Activated CD8-positive, alpha-beta T cell treated with anti-CD3 and anti-CD28 coated beads, Interleukin-2, amount 10 ng/mL, durations not matched to agents 7 days and 5 days (primary cell): ENCODE results near the gene STRN. TPM values are rescaled to one million over a fixed set of nuclear protein-coding genes. Genes with fewer than 3 reads are reported as not detected.
A peak's percentile ranks its signal among the peaks of the same experiment; 100 is the strongest.
"Not testable (repeated sequence)": the region's sequence is repeated elsewhere in the genome, so short reads cannot be mapped to it uniquely, and the experiment has no call there.

ENCODE experiments used
- ATAC-seq: fragments of 150-1000 bp; cut with Tn5 transposase; one replicate; pipeline ENCODE4 v1.10.0; 2021; ENCODE audit warnings: moderate library complexity
- CTCF ChIA-PET: fragments of 350-600 bp; sonication (Branson Sonifier 250); formaldehyde crosslinking; loops from one replicate; lab custom pipeline; 2021; ENCODE audit warnings: antibody characterized with exemption; lab: Charles Lee
- POLR2A ChIA-PET: fragments of 350-600 bp; sonication (Branson Sonifier 250); formaldehyde crosslinking; loops from one replicate; lab custom pipeline; 2021; ENCODE audit warnings: antibody characterized with exemption; lab: Charles Lee
- DNase-seq: peaks from one replicate; pipeline ENCODE4 v3.0.0-alpha.2; 2020
- H3K27ac Mint-ChIP-seq: one replicate; pipeline ENCODE4 v1.8.0; 2021; ENCODE audit warnings: mild to moderate bottlenecking, mixed read lengths
- H3K27me3 Mint-ChIP-seq: one replicate; pipeline ENCODE4 v1.8.0; 2021; ENCODE audit warnings: low read depth, mixed read lengths
- H3K36me3 Mint-ChIP-seq: one replicate; pipeline ENCODE4 v1.8.0; 2021; ENCODE audit warnings: low read depth, mixed read lengths
- H3K4me1 Mint-ChIP-seq: one replicate; pipeline ENCODE4 v1.8.0; 2021; ENCODE audit warnings: low read depth, mixed read lengths
- H3K4me3 Mint-ChIP-seq: one replicate; pipeline ENCODE4 v1.8.0; 2021; ENCODE audit warnings: mild to moderate bottlenecking, mixed read lengths
- H3K9me3 Mint-ChIP-seq: one replicate; pipeline ENCODE4 v1.8.0; 2022; ENCODE audit warnings: mixed read lengths; ENCODE audit not compliant: insufficient read depth
- total RNA-seq, 2 experiments: library from RNA; stranded (reverse); gene quantifications; one replicate each; pipeline ENCODE4 v1.2.3, GENCODE V29; 2021

STRN gene
- 10 to 100 TPM; 35.8 to 38.1 TPM for total RNA-seq

GRCh38 chr2:36966370-36967235 is at the start of gene STRN:
Gene STRN (minus strand): TSS chr2:36966536. CDS start chr2:36966463, 73 bp downstream.
- ChIA-PET POLR2A (interaction anchor here (0.5 to 2.3 kb wide), 10 partner anchors 9 to 678 kb away, joined by 3 to 7 read pairs (median 4); partner anchors contain the start of genes EIF2AK2 and GPATCH11), CTCF (no interaction called here)
- H3K27ac Mint-ChIP-seq: peak within 1 kb of the TSS; percentile 92
- H3K4me1 Mint-ChIP-seq: peaks cover 42% of the 10 kb centered on the region
- peaks cover 9% of the 10 kb centered on the region for H3K36me3 Mint-ChIP-seq
- peak within 1 kb of the TSS; percentile 93 for H3K4me3 Mint-ChIP-seq
- H3K27me3 Mint-ChIP-seq: no peaks in the 10 kb centered on the region
- DNase-seq (peak; percentile 97), ATAC-seq (peak; percentile 94)
- no peaks in the 10 kb centered on the region for H3K9me3 Mint-ChIP-seq

GRCh38 chr2:37013315-37013641 is 46.9 kb upstream of the STRN start:
- no peaks in the 10 kb centered on the region for H3K9me3 Mint-ChIP-seq
- H3K4me3 Mint-ChIP-seq: no peak overlapping the region
- CTCF ChIA-PET: no interaction called here
- H3K36me3 Mint-ChIP-seq: peaks cover 32% of the 10 kb centered on the region
- H3K27ac Mint-ChIP-seq: no peak overlapping the region
- POLR2A ChIA-PET: no interaction called here
- peaks cover 8% of the 10 kb centered on the region for H3K4me1 Mint-ChIP-seq
- DNase-seq (no peak), ATAC-seq (no peak)
- no peaks in the 10 kb centered on the region for H3K27me3 Mint-ChIP-seq

- no peak for ATAC-seq
- Mint-ChIP-seq H3K27me3 (no peaks in the 10 kb centered on the region), H3K4me1 (peaks cover 8% of the 10 kb centered on the region), H3K4me3 (no peak overlapping the region), H3K9me3 (no peaks in the 10 kb centered on the region), H3K27ac (no peak overlapping the region), H3K36me3 (peaks cover 32% of the 10 kb centered on the region)
- CTCF ChIA-PET: no interaction called here
- POLR2A ChIA-PET: no interaction called here
- no peak for DNase-seq
Measured at GRCh38 chr2:37011130-37011529, 44.8 kb upstream of the STRN start.

- POLR2A ChIA-PET: interaction anchor here (1.2 kb wide), 1 partner anchor 39 kb away, joined by 3 read pairs; the partner anchor contains the start of gene STRN
- no peaks in the 10 kb centered on the region for H3K27me3 Mint-ChIP-seq
- CTCF ChIA-PET: no interaction called here
- H3K9me3 Mint-ChIP-seq: no peaks in the 10 kb centered on the region
- H3K4me3 Mint-ChIP-seq: no peak overlapping the region
- peak overlapping the region; percentile 35 for H3K27ac Mint-ChIP-seq
- peaks cover 12% of the 10 kb centered on the region for H3K4me1 Mint-ChIP-seq
- H3K36me3 Mint-ChIP-seq: peaks cover 35% of the 10 kb centered on the region
- ATAC-seq (peak; percentile 95), DNase-seq (peak; percentile 47)
Measured at GRCh38 chr2:37005118-37005868, 39.0 kb upstream of the STRN start.

- no peak overlapping the region for H3K4me3 Mint-ChIP-seq
- ATAC-seq: no peak
- no peak overlapping the region for H3K27ac Mint-ChIP-seq
- ChIA-PET CTCF (no interaction called here), POLR2A (interaction anchor here (0.7 kb wide), 1 partner anchor 11 kb away, joined by 3 read pairs; no protein-coding TSS in a partner anchor)
- no peak for DNase-seq
- no peaks in the 10 kb centered on the region for H3K27me3 Mint-ChIP-seq
- H3K9me3 Mint-ChIP-seq: no peaks in the 10 kb centered on the region
- H3K36me3 Mint-ChIP-seq: peaks cover 32% of the 10 kb centered on the region
- peaks cover 12% of the 10 kb centered on the region for H3K4me1 Mint-ChIP-seq
Measured at GRCh38 chr2:37000988-37001556, 34.7 kb upstream of the STRN start.

GRCh38 chr2:37000318-37000717 is 34.0 kb upstream of the STRN start:
- POLR2A ChIA-PET: interaction anchor here (0.7 kb wide), 1 partner anchor 10 kb away, joined by 3 read pairs; no protein-coding TSS in a partner anchor
- Mint-ChIP-seq H3K4me1 (peaks cover 7% of the 10 kb centered on the region), H3K36me3 (peaks cover 30% of the 10 kb centered on the region), H3K27me3 (no peaks in the 10 kb centered on the region), H3K9me3 (no peaks in the 10 kb centered on the region), H3K27ac (no peak overlapping the region), H3K4me3 (no peak overlapping the region)
- CTCF ChIA-PET: no interaction called here
- no peak for ATAC-seq
- no peak for DNase-seq

- H3K4me1 Mint-ChIP-seq, CTCF ChIA-PET, H3K27me3 Mint-ChIP-seq, H3K4me3 Mint-ChIP-seq, H3K27ac Mint-ChIP-seq, DNase-seq, POLR2A ChIA-PET, ATAC-seq, H3K9me3 Mint-ChIP-seq: not testable (repeated sequence)
- H3K36me3 Mint-ChIP-seq: peaks cover 22% of the 10 kb centered on the region
Measured at GRCh38 chr2:36999416-36999815, 33.1 kb upstream of the STRN start.

GRCh38 chr2:36993841-36994620 is 27.7 kb upstream of the STRN start:
- Mint-ChIP-seq H3K27me3 (no peaks in the 10 kb centered on the region), H3K36me3 (peaks cover 16% of the 10 kb centered on the region), H3K9me3 (no peaks in the 10 kb centered on the region), H3K4me3 (no peak overlapping the region), H3K27ac (no peak overlapping the region), H3K4me1 (no peaks in the 10 kb centered on the region)
- DNase-seq (no peak), ATAC-seq (no peak)
- POLR2A ChIA-PET: no interaction called here
- CTCF ChIA-PET: no interaction called here

GRCh38 chr2:36988008-36988407 is 21.7 kb upstream of the STRN start:
- Mint-ChIP-seq H3K4me3 (no peak overlapping the region), H3K36me3 (peaks cover 17% of the 10 kb centered on the region), H3K4me1 (no peaks in the 10 kb centered on the region), H3K9me3 (no peaks in the 10 kb centered on the region), H3K27me3 (no peaks in the 10 kb centered on the region), H3K27ac (no peak overlapping the region)
- no peak for DNase-seq
- ChIA-PET CTCF (no interaction called here), POLR2A (no interaction called here)
- no peak for ATAC-seq

GRCh38 chr2:36982467-36982866 is 16.1 kb upstream of the STRN start:
- DNase-seq (no peak), ATAC-seq (no peak)
- H3K27ac Mint-ChIP-seq: no peak overlapping the region
- ChIA-PET POLR2A (interaction anchor here (1.1 kb wide), 1 partner anchor 16 kb away, joined by 3 read pairs; no protein-coding TSS in a partner anchor), CTCF (no interaction called here)
- peaks cover 22% of the 10 kb centered on the region for H3K36me3 Mint-ChIP-seq
- H3K9me3 Mint-ChIP-seq: no peaks in the 10 kb centered on the region
- no peak overlapping the region for H3K4me3 Mint-ChIP-seq
- H3K27me3 Mint-ChIP-seq: no peaks in the 10 kb centered on the region
- no peaks in the 10 kb centered on the region for H3K4me1 Mint-ChIP-seq

- POLR2A ChIA-PET: interaction anchor here (1.1 kb wide), 1 partner anchor 15 kb away, joined by 3 read pairs; no protein-coding TSS in a partner anchor
- Mint-ChIP-seq H3K27ac (no peak overlapping the region), H3K4me3 (no peak overlapping the region), H3K4me1 (no peaks in the 10 kb centered on the region), H3K27me3 (no peaks in the 10 kb centered on the region), H3K36me3 (peaks cover 20% of the 10 kb centered on the region), H3K9me3 (no peaks in the 10 kb centered on the region)
- no peak for DNase-seq
- no peak for ATAC-seq
- CTCF ChIA-PET: no interaction called here
Measured at GRCh38 chr2:36981911-36982310, 15.6 kb upstream of the STRN start.
